DMS153 treated with DMSO at 0.1 percent for 48 hours (cell line): ENCODE results near the gene WDR49.

Experiments
- DNase-seq: peaks from one replicate; lab custom pipeline; 2025; ENCODE audit not compliant: unreplicated experiment; lab: John Stamatoyannopoulos, UW

Gene WDR49

GRCh38 chr3:167491621-167492020 is 162.1 kb downstream of the WDR49 start:
- no peak for DNase-seq

- no peak for DNase-seq
Observed at GRCh38 chr3:167489571-167489970, 164.2 kb downstream of the WDR49 start.

GRCh38 chr3:167487556-167487955 is 166.2 kb downstream of the WDR49 start:
- no peak for DNase-seq

DNA sequence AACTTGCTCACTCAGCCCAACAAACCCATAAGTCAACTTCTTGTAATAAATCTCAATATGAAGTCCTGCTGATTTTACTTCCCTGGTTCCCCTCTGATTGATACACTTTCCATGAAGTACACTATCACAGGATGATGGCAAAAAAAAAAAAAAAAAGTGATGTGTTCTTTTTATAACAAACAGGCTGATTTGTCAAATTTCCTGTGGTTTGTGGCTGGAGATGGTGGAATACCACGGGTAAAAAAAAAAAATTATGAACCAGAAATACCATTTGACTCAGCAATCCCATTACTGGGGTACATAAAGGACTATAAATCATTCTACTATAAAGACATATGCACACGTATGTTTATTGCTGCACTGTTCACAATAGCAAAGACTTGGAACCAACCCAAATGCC is 169.2 kb downstream of the WDR49 start:
- DNase-seq: no peak

- no peak for DNase-seq
Observed at GRCh38 chr3:167483708-167484475, 169.8 kb downstream of the WDR49 start.

DNA sequence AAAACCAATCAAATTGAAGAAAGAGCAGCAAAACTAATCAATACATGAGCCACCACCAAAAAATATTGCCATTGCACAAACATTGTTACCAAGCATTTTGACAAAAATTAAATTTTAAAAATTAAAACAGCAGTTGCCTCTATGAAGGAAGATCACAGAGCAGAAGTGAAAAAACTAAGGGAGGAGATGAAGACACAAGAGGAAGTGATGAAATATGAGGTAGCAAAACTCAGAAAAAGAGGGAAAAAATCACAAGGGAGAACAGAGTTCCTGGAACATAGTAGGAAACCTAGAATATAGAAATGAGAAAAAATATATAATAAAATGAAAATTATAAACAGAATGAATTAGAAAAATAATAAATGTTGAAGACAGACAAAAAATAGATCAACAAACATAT is 172.6 kb downstream of the WDR49 start:
- no peak for DNase-seq

DNA sequence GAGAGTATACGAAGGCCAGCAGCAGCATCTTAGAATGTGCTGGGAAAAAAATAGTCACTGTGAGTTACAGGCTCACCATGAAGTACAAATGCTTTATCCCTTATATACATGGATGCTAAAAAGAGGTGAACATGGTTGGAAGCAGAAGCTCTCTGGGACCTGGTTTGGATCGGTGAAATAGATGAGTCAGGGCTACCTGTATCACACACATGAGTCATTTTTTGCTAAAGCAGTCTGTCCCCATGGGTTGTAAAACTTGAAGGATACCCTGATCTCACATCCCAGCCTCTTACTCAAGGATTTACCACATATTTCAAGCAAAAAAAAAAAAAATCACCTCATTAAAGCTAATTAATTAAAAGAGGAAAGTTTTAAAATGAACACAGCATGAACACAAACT is 173.0 kb downstream of the WDR49 start:
- no peak for DNase-seq

- no peak for DNase-seq
Observed at GRCh38 chr3:167473863-167474262, 179.9 kb downstream of the WDR49 start, which contains the start of gene SERPINI2. SERPINI2 (minus strand) TSS chr3:167474042; CDS start chr3:167471834, 2,208 bp downstream.

DNA sequence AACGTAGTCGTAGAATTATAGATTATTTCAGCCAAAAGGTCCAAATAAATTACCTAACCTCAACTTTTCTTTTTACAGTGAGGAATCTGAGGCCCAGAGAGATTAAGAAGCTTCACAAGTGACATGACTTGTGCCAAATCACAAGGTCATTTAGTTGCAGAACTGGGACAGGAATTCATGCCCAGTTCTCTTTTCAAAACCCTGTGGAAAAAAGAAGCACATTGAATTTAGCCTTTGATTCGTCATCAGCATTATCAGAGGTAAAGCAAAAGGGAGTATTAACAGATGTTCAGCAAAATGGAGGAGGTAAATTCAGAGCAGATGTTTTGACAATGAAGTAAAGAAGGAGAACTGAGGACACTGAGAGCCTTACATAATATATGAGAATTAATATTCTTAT is 184.4 kb downstream of the WDR49 start:
- no peak for DNase-seq

GRCh38 chr3:167467848-167468611 is 185.7 kb downstream of the WDR49 start:
- peak; percentile 27 for DNase-seq

GRCh38 chr3:167466966-167467365 is 186.8 kb downstream of the WDR49 start:
- DNase-seq: no peak

DNA sequence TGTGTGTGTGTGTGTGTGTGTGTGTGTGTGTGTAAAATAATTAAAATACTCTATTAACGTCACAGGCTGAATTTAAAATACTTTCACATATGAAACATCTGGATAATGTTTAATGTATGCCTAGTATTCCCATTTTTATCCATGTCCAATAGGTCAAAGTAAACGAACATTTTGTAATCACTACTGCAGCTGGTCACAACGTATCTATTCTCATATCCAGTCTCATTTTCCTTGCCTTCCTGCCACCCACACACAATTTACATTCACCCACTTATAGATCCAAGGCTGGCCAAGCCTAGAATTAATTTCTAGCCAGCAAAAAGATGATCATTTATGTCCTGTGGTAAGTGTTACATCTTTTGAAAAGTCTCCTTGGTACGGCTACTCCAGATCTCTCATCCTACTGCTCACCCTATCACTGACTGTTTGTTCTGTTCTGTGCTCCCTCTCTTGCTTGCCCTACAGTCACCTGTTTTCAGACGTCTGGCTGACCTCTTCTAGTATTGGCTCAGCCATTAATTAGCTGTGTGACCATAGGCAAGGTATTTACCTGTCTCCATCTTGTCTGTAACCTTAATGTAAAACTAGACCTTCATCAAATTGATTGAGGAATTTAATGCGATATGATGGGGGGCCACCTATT is 197.5 kb downstream of the WDR49 start:
- no peak for DNase-seq

DNA sequence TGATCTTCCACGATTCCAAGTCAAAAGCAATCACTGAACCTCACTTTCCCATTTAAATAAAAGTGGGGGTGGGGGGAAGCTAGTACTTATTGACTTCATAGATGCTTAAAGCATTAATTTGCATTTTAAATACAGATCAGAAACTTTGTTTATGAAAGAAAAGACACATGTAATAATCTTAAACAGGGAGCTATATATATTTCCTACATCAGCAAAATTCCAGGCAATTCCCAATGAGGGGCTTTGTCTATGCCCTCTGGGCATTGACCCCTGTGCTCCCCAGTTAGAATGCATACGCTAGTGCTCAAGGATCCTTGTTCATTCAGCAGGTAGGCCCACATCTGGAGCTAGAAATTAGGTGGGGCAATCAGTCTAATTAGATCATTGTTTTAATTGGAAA is 199.9 kb downstream of the WDR49 start:
- DNase-seq: no peak

GRCh38 chr3:167451282-167451681 is 202.5 kb downstream of the WDR49 start:
- no peak for DNase-seq

DNA sequence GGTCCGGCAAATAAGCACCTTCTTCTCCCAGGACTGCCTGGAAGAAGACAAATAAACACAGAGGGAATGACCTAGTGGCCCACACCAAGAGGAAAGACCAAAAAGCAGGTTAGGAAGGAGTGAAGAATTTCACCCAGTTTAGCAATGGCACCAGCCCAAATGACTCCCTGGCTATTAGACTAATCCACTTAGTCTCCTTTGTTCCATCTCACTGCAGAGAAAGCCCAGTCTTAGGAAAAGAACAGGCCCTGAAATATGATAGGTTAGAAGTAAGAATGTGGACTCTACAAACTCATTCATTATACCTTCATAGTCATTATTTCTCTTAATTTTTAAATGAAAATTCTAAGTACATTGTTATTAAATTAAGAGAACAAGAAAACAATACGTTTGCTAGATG is 203.1 kb downstream of the WDR49 start:
- no peak for DNase-seq

- no peak for DNase-seq
Observed at GRCh38 chr3:167450195-167450594, 203.5 kb downstream of the WDR49 start.

- DNase-seq: no peak
Observed at GRCh38 chr3:167445491-167445890, 208.3 kb downstream of the WDR49 start.

DNA sequence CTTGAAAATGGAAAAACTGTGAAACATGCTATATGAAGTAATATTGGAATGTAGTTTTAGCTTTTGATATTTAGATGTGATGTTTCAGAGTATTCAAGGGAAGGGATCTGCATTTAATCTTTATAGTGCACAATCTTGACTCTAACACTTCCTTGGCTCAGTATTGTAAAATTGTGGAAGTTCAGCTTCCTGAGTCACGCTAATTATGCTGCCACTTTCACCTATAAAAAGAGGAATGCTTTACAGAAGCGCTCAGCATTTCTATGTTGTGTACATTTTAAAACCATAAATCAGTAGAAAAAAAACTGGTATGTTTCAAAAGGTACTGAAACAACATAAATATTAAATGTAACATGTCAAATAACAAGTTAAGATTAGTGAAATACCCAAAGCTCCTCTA is 212.5 kb downstream of the WDR49 start:
- DNase-seq: no peak

GRCh38 chr3:167437428-167438139 is 216.2 kb downstream of the WDR49 start:
- no peak for DNase-seq
